Breast epithelium (tissue), 3 donors: Measurements from ENCODE around the gene METRN.
A peak's percentile ranks its signal among the peaks of the same experiment; 100 is the strongest.

Experiments used
- POLR2A ChIP-seq: fragments of 450-650 bp; IDR thresholded peaks from one replicate; pipeline ENCODE4 v1.6.1; 2016; ENCODE audit warnings: antibody characterized with exemption, mild to moderate bottlenecking, moderate library complexity
- POLR2AphosphoS5 ChIP-seq, 3 donors: sonication (generic); formaldehyde crosslinking; IDR thresholded peaks; one replicate each; pipeline ENCODE4 v1.6.1; 2017; ENCODE audit warnings: antibody characterized with exemption in 3 of 3
- TF ChIP-seq, protein P1 (sequence below), 3 donors: fragments of 450-650 bp; IDR thresholded peaks; one replicate each; pipeline ENCODE4 v1.5.1; 2016 to 2017; ENCODE audit warnings: antibody characterized with exemption in 3 of 3, mild to moderate bottlenecking in 3 of 3, moderate library complexity in 3 of 3

DNA sequence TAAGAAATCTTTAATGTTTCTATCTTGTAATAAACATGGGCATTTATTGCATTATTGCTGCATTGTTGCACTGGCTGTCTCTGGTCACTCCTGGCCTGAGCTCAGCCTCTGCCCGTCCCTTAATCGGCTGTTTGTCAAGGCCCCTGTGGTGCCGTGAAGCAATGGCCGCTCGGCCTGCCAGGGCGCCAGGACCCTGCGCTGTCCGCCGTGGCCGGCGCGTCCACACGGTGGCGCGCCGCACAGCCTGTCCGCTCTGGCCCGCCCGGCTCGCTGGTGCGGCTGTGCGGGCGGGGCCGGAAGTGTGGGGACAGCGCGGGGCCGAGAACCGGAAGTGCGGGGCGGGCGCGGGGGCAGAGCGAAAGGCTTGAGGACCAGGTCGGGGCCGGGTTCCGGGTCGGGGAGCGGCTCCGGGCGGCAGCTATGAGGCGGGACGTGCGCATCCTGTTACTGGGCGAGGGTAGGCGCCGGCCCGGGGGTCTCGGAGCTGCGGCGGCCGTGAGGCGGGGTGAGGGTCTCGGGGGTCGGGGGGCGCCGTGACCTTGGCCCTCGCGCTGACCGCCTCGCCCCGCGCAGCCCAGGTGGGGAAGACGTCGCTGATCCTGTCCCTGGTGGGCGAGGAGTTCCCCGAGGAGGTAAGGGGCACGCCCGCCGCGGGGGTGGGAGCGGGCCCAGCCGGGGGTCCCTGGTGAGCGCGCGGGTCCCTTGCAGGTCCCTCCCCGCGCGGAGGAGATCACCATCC lies 47.0 kb upstream of the METRN start, which contains the start of gene RHOT2:
- TF ChIP-seq, protein P1, sequence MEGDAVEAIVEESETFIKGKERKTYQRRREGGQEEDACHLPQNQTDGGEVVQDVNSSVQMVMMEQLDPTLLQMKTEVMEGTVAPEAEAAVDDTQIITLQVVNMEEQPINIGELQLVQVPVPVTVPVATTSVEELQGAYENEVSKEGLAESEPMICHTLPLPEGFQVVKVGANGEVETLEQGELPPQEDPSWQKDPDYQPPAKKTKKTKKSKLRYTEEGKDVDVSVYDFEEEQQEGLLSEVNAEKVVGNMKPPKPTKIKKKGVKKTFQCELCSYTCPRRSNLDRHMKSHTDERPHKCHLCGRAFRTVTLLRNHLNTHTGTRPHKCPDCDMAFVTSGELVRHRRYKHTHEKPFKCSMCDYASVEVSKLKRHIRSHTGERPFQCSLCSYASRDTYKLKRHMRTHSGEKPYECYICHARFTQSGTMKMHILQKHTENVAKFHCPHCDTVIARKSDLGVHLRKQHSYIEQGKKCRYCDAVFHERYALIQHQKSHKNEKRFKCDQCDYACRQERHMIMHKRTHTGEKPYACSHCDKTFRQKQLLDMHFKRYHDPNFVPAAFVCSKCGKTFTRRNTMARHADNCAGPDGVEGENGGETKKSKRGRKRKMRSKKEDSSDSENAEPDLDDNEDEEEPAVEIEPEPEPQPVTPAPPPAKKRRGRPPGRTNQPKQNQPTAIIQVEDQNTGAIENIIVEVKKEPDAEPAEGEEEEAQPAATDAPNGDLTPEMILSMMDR (IDR thresholded peaks at IDR 0.05), result peak; percentile 57 to 93 (median 58)
- TF ChIP-seq POLR2A (peak; percentile 57), POLR2AphosphoS5 (IDR thresholded peaks at IDR 0.05) (peak; percentile 45 to 83 (median 65))
